ENCODE results near the gene PAX8. TPM values are rescaled to one million over a fixed set of nuclear protein-coding genes. Genes with fewer than 3 reads are reported as not detected.

The PAX8 gene
- total RNA-seq, 1 experiment from 2014 or later, result 7.5 TPM

DNA sequence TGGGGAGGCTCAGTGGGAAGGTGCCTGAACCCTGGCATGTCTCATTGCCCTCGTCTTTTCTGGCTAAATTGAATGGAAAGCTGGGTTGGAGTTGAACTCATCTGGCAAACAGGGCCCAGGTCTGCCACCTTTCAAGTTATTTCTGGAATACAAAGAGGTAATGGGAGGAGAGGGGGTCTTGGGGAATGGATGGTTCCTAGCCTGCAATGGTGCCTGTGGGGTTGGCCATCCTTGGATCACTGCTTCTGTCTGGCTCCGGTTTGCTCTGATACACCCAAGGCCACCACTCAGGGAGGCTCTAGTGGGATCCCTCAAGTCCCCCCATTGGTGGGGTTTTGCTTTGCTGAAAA, 59.7 kb downstream of the PAX8 start:
- Histone ChIP-seq H3K9me3 (no peaks in the 10 kb centered on the region), H3K4me3 (ENCODE audit: low read depth, low read length) (no peak overlapping the region), H3K27me3 (replicated peaks; ENCODE audit: control insufficient read depth, insufficient read depth, low read length) (no peaks in the 10 kb centered on the region), H3K36me3 (ENCODE audit: control insufficient read depth, insufficient read depth, low read length) (no peaks in the 10 kb centered on the region), H3K4me1 (peaks cover 54% of the 10 kb centered on the region)
- no peaks in the 10 kb centered on the region for H3K9me3 Mint-ChIP-seq (ENCODE audit: unreplicated experiment)
- H3K4me3 Mint-ChIP-seq (ENCODE audit: unreplicated experiment), result no peak overlapping the region
- no TSS peak for BruUV-seq (replicated peaks)
- TF ChIP-seq, protein P1, sequence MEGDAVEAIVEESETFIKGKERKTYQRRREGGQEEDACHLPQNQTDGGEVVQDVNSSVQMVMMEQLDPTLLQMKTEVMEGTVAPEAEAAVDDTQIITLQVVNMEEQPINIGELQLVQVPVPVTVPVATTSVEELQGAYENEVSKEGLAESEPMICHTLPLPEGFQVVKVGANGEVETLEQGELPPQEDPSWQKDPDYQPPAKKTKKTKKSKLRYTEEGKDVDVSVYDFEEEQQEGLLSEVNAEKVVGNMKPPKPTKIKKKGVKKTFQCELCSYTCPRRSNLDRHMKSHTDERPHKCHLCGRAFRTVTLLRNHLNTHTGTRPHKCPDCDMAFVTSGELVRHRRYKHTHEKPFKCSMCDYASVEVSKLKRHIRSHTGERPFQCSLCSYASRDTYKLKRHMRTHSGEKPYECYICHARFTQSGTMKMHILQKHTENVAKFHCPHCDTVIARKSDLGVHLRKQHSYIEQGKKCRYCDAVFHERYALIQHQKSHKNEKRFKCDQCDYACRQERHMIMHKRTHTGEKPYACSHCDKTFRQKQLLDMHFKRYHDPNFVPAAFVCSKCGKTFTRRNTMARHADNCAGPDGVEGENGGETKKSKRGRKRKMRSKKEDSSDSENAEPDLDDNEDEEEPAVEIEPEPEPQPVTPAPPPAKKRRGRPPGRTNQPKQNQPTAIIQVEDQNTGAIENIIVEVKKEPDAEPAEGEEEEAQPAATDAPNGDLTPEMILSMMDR (IDR thresholded peaks at IDR 0.05; ENCODE audit: insufficient read depth in 1 of 2, low read depth in 1 of 2, low read length in 1 of 2, severe bottlenecking in 1 of 2, unreplicated experiment in 1 of 2), result no peak
- H3K27ac Mint-ChIP-seq (ENCODE audit: unreplicated experiment), result peak overlapping the region; percentile 98
- intact Hi-C loops (cut with micrococcal nuclease; ENCODE audit: unreplicated experiment), result no loop called here
- no peaks in the 10 kb centered on the region for H3K27me3 Mint-ChIP-seq (ENCODE audit: insufficient read depth, unreplicated experiment)
- CTCF ChIA-PET, result interaction anchor here (0.7 kb wide), 1 partner anchor 12 kb away, joined by 4 read pairs; no protein-coding TSS in a partner anchor
- peaks cover 6% of the 10 kb centered on the region for H3K36me3 Mint-ChIP-seq (ENCODE audit: insufficient read depth, unreplicated experiment)
- POLR2A ChIA-PET, result no interaction called here
- peaks cover 38% of the 10 kb centered on the region for H3K4me1 Mint-ChIP-seq (ENCODE audit: low read depth, unreplicated experiment)
- DNase-seq, result no peak

DNA sequence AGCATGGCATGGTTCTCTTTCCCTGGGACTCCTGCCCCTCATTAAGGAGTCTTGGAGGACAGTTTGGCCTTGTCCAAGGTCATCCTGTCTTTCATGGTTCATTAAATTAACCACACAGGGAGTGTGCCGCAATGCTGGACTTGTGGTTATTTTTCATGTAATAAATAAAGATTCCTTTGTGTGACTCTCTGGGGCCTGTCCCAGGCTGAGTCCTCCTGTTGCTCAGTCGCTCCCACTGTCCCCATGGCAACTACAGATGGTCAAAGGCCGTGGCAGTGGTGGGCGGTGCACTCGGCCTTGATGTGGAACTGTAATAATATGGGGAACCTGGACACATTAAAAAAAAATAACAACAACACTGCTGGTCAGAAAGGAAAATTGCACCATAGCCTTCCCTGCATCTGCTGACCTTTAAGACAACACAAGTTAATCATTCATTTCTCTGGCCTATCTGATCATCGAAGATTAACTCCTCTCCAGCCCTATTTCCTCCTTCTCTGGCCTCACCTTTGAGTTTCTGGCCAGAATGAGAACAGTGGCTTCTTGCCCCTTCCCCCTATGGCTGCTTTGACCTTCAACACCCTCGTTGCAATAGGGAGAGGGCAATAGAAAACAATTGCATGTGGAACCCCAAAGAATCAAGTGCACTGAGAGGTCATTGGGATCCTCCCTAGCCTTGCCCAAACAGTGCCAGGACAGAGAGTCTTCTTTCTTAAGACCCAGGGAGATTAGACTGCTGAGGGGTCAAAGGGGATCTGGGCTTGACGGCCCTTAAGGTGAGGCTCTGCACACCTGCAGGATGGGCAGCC, 60.2 kb downstream of the PAX8 start:
- intact Hi-C loops (cut with micrococcal nuclease; ENCODE audit: unreplicated experiment), result loop anchor here (1.0 kb wide), 2 partner anchors 13 to 14 kb away; no protein-coding TSS in a partner anchor
- Mint-ChIP-seq H3K4me3 (ENCODE audit: unreplicated experiment) (peak overlapping the region; percentile 53), H3K27me3 (ENCODE audit: insufficient read depth, unreplicated experiment) (no peaks in the 10 kb centered on the region), H3K27ac (ENCODE audit: unreplicated experiment) (peak overlapping the region; percentile 98), H3K4me1 (ENCODE audit: low read depth, unreplicated experiment) (peaks cover 43% of the 10 kb centered on the region), H3K36me3 (ENCODE audit: insufficient read depth, unreplicated experiment) (peaks cover 8% of the 10 kb centered on the region), H3K9me3 (ENCODE audit: unreplicated experiment) (no peaks in the 10 kb centered on the region)
- no TSS peak for BruUV-seq (replicated peaks)
- Histone ChIP-seq H3K4me1 (peaks cover 54% of the 10 kb centered on the region), H3K27me3 (replicated peaks; ENCODE audit: control insufficient read depth, insufficient read depth, low read length) (no peaks in the 10 kb centered on the region), H3K36me3 (ENCODE audit: control insufficient read depth, insufficient read depth, low read length) (no peaks in the 10 kb centered on the region), H3K4me3 (ENCODE audit: low read depth, low read length) (no peak overlapping the region), H3K9me3 (no peaks in the 10 kb centered on the region)
- ChIA-PET CTCF (interaction anchor here (0.7 to 1.1 kb wide), 6 partner anchors 12 to 80 kb away, joined by 3 to 4 read pairs (median 4); no protein-coding TSS in a partner anchor), POLR2A (interaction anchor here (1.0 to 1.1 kb wide), 2 partner anchors 13 to 17 kb away, joined by 3 to 6 read pairs; no protein-coding TSS in a partner anchor)
- TF ChIP-seq, protein P1 (IDR thresholded peaks at IDR 0.05; ENCODE audit: insufficient read depth in 1 of 2, low read depth in 1 of 2, low read length in 1 of 2, severe bottlenecking in 1 of 2, unreplicated experiment in 1 of 2), result no peak
- DNase-seq, result peak; percentile 93 to 96

GRCh38 chr2:113217455-113218282, 61.1 kb downstream of the PAX8 start:
- H3K9me3 ChIP-seq, result no peaks in the 10 kb centered on the region
- no peak overlapping the region for H3K4me3 ChIP-seq (ENCODE audit: low read depth, low read length)
- ChIA-PET POLR2A (interaction anchor here (0.6 to 1.1 kb wide), 3 partner anchors 13 to 18 kb away, joined by 3 to 6 read pairs (median 3); no protein-coding TSS in a partner anchor), CTCF (interaction anchor here (0.8 to 1.1 kb wide), 7 partner anchors 12 to 79 kb away, joined by 3 to 4 read pairs (median 3); no protein-coding TSS in a partner anchor)
- peak overlapping the region; percentile 98 for H3K27ac Mint-ChIP-seq (ENCODE audit: unreplicated experiment)
- H3K4me1 ChIP-seq, result peaks cover 55% of the 10 kb centered on the region
- peak overlapping the region; percentile 53 for H3K4me3 Mint-ChIP-seq (ENCODE audit: unreplicated experiment)
- peaks cover 12% of the 10 kb centered on the region for H3K36me3 Mint-ChIP-seq (ENCODE audit: insufficient read depth, unreplicated experiment)
- H3K9me3 Mint-ChIP-seq (ENCODE audit: unreplicated experiment), result no peaks in the 10 kb centered on the region
- intact Hi-C loops (cut with micrococcal nuclease; ENCODE audit: unreplicated experiment), result loop anchor here (1.0 kb wide), 2 partner anchors 13 to 14 kb away; no protein-coding TSS in a partner anchor
- peaks cover 51% of the 10 kb centered on the region for H3K4me1 Mint-ChIP-seq (ENCODE audit: low read depth, unreplicated experiment)
- H3K27me3 ChIP-seq (replicated peaks; ENCODE audit: control insufficient read depth, insufficient read depth, low read length), result no peaks in the 10 kb centered on the region
- TF ChIP-seq, protein P1 (IDR thresholded peaks at IDR 0.05; ENCODE audit: insufficient read depth in 1 of 2, low read depth in 1 of 2, low read length in 1 of 2, severe bottlenecking in 1 of 2, unreplicated experiment in 1 of 2), result no peak
- no peaks in the 10 kb centered on the region for H3K36me3 ChIP-seq (ENCODE audit: control insufficient read depth, insufficient read depth, low read length)
- peak; percentile 65 to 76 for DNase-seq
- H3K27me3 Mint-ChIP-seq (ENCODE audit: insufficient read depth, unreplicated experiment), result no peaks in the 10 kb centered on the region
- BruUV-seq (replicated peaks), result no TSS peak

Data from Caco-2 (cell line).